ENCODE measurements around the gene MAST1. TPM values are rescaled to one million over a fixed set of nuclear protein-coding genes. Genes with fewer than 3 reads are reported as not detected.
A peak's percentile ranks its signal among the peaks of the same experiment; 100 is the strongest.
"Not testable (repeated sequence)": the region's sequence is repeated elsewhere in the genome, so short reads cannot be mapped to it uniquely, and the experiment has no call there.

MAST1 gene
- total and polyA plus RNA-seq, 4 experiments from 2014 or later, result 0.48 TPM; not detected in 3

DNA sequence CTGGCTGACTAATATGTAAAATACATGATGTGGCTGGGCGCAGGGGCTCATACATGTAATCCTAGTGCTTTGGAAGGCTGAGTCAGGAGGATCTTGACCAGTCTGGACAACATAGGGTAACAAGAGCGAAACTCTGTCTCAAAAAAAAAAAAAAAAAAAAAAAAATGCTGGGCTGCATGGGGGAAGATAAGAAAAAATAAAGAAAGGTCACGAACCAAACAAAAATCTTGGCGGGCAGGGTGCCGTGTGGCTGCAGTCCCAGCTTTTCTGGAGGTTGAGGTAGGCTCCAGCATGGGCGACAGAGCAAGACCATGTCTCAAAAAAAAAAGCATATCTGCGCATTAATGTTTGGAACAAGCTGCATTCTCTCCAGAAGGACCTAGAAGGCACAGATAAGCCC is 23.2 kb upstream of the MAST1 start:
- no peaks in the 10 kb centered on the region for H3K4me1 Mint-ChIP-seq
- H3K27me3 Mint-ChIP-seq, result no peaks in the 10 kb centered on the region
- CTCF ChIA-PET (ENCODE audit: partially characterized antibody), result interaction anchor here (0.8 kb wide), 1 partner anchor 33 kb away, joined by 3 read pairs; no protein-coding TSS in a partner anchor
- H3K36me3 ChIP-seq (ENCODE audit: insufficient read depth, low read length), result no peaks in the 10 kb centered on the region
- no peaks in the 10 kb centered on the region for H3K9me3 ChIP-seq (ENCODE audit: control insufficient read depth in 1 of 2, low read length in 2 of 2)
- H3K4me3 Mint-ChIP-seq, result no peak overlapping the region
- no peak overlapping the region for H3K27ac ChIP-seq (ENCODE audit: low read depth, low read length)
- no peak overlapping the region for H3K4me3 ChIP-seq (ENCODE audit: low read length in 2 of 2)
- intact Hi-C loops (cut with micrococcal nuclease), result no loop called here
- no peaks in the 10 kb centered on the region for H3K27me3 ChIP-seq (ENCODE audit: insufficient read depth, low read length)
- POLR2A ChIA-PET (ENCODE audit: partially characterized antibody), result interaction anchor here (1.3 kb wide), 1 partner anchor 9 kb away, joined by 4 read pairs; the partner anchor contains the start of gene RNASEH2A
- DNase-seq, result no peak
- H3K36me3 Mint-ChIP-seq, result peaks cover 7 to 9% of the 10 kb centered on the region in 2 donors
- H3K4me1 ChIP-seq (ENCODE audit: insufficient read depth, low read length), result no peaks in the 10 kb centered on the region
- no peak overlapping the region for H3K27ac Mint-ChIP-seq
- H3K9me3 Mint-ChIP-seq, result no peaks in the 10 kb centered on the region

DNA sequence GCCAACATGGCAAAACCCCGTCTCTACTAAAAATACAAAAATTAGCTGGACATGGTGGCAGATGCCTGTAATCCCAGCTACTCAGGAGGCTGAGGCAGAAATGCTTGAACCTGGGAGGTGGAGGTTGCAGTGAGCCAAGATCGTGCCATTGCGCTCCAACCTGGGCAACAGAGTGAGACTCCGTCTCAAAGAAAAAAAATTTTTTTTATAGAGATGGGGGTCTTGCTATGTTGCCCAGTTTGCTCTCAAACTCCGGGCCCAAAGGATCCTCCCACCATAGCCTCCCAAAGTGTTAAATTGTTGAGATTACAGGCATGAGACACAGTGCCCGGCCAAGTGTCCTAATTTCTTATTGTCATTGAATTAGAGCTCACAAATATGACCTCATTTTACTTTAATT is 21.1 kb upstream of the MAST1 start:
- CTCF ChIA-PET (ENCODE audit: partially characterized antibody), result interaction anchor here (1.3 kb wide), 1 partner anchor 31 kb away, joined by 3 read pairs; no protein-coding TSS in a partner anchor
- H3K4me3 Mint-ChIP-seq; H3K4me1 ChIP-seq (ENCODE audit: insufficient read depth, low read length); H3K9me3 Mint-ChIP-seq; POLR2A ChIA-PET (ENCODE audit: partially characterized antibody); intact Hi-C loops (cut with micrococcal nuclease); H3K4me1 Mint-ChIP-seq; H3K27ac Mint-ChIP-seq; H3K36me3 ChIP-seq (ENCODE audit: insufficient read depth, low read length); DNase-seq; H3K27me3 ChIP-seq (ENCODE audit: insufficient read depth, low read length); H3K9me3 ChIP-seq (ENCODE audit: control insufficient read depth in 1 of 2, low read length in 2 of 2); H3K27me3 Mint-ChIP-seq; H3K4me3 ChIP-seq (ENCODE audit: low read length in 2 of 2); H3K27ac ChIP-seq (ENCODE audit: low read depth, low read length): not testable (repeated sequence)
- H3K36me3 Mint-ChIP-seq, result peaks cover 7 to 14% of the 10 kb centered on the region in 2 donors

DNA sequence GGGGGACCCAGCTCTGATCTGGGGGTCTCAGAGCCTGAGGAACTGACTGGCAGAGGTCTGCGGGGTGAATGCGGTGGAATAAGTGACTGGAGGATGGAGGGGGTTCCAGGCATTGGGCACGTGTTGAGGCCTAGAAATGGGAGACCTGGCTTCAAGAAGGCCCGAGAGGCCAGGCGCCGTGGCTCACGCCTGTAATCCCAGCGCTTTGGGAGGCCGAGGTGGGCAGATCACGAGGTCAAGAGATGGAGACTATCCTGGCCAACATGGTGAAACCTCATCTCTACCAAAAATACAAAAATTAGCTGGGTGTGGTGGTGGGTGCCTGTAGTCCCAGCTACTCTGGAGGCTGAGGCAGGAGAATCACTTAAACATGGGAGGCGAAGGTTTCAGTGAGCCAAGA is 20.5 kb upstream of the MAST1 start:
- H3K27me3 ChIP-seq (ENCODE audit: insufficient read depth, low read length); H3K36me3 ChIP-seq (ENCODE audit: insufficient read depth, low read length); H3K4me3 ChIP-seq (ENCODE audit: low read length in 2 of 2); intact Hi-C loops (cut with micrococcal nuclease); H3K9me3 ChIP-seq (ENCODE audit: control insufficient read depth in 1 of 2, low read length in 2 of 2); H3K27me3 Mint-ChIP-seq; H3K4me3 Mint-ChIP-seq; POLR2A ChIA-PET (ENCODE audit: partially characterized antibody); H3K9me3 Mint-ChIP-seq; H3K27ac ChIP-seq (ENCODE audit: low read depth, low read length); DNase-seq; H3K4me1 ChIP-seq (ENCODE audit: insufficient read depth, low read length); H3K4me1 Mint-ChIP-seq: not testable (repeated sequence)
- CTCF ChIA-PET (ENCODE audit: partially characterized antibody), result interaction anchor here (1.3 to 1.8 kb wide), 3 partner anchors 22 to 60 kb away, joined by 3 to 6 read pairs (median 4); no protein-coding TSS in a partner anchor
- Mint-ChIP-seq H3K36me3 (peaks cover 7 to 14% of the 10 kb centered on the region in 2 donors), H3K27ac (peak overlapping the region in 2 of 7 donors; percentile 56 to 82)

DNA sequence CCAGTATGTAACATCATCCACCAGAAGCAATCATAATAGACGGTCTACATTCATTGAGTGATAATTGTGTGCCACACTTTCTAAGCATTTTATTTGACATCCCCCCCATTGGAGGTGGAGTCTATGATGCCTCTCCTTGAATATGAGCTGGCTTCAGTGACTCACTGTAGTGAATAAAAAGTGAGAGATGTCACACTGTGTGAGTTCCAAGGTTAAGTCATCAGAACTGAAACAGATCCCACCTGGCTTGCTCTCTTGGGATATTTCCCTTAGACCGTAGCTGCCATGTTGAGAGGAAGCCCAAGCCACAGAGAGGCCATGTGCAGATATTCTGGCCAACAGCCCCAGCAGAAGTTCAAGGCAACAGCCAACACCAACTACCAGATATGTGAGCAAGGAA is 16.6 kb upstream of the MAST1 start:
- H3K27me3 Mint-ChIP-seq, result peaks cover 17 to 18% of the 10 kb centered on the region in 2 donors
- H3K36me3 ChIP-seq (ENCODE audit: insufficient read depth, low read length), result no peaks in the 10 kb centered on the region
- no peak overlapping the region for H3K4me3 Mint-ChIP-seq
- ChIA-PET POLR2A (ENCODE audit: partially characterized antibody) (no interaction called here), CTCF (ENCODE audit: partially characterized antibody) (interaction anchor here (1.5 to 1.8 kb wide), 2 partner anchors 25 to 56 kb away, joined by 4 read pairs; no protein-coding TSS in a partner anchor)
- no peaks in the 10 kb centered on the region for H3K9me3 ChIP-seq (ENCODE audit: control insufficient read depth in 1 of 2, low read length in 2 of 2)
- H3K27me3 ChIP-seq (ENCODE audit: insufficient read depth, low read length), result peaks cover 12% of the 10 kb centered on the region
- peaks cover 0 to 6% (median 4%) of the 10 kb centered on the region in 8 donors for H3K9me3 Mint-ChIP-seq
- H3K27ac ChIP-seq (ENCODE audit: low read depth, low read length), result no peak overlapping the region
- no peak for DNase-seq
- H3K4me1 ChIP-seq (ENCODE audit: insufficient read depth, low read length), result peaks cover 8% of the 10 kb centered on the region
- H3K36me3 Mint-ChIP-seq, result peaks cover 0 to 5% of the 10 kb centered on the region in 2 donors
- H3K27ac Mint-ChIP-seq, result no peak overlapping the region
- peaks cover 3 to 11% (median 5%) of the 10 kb centered on the region in 4 donors for H3K4me1 Mint-ChIP-seq
- no peak overlapping the region for H3K4me3 ChIP-seq (ENCODE audit: low read length in 2 of 2)
- intact Hi-C loops (cut with micrococcal nuclease), result no loop called here

DNA sequence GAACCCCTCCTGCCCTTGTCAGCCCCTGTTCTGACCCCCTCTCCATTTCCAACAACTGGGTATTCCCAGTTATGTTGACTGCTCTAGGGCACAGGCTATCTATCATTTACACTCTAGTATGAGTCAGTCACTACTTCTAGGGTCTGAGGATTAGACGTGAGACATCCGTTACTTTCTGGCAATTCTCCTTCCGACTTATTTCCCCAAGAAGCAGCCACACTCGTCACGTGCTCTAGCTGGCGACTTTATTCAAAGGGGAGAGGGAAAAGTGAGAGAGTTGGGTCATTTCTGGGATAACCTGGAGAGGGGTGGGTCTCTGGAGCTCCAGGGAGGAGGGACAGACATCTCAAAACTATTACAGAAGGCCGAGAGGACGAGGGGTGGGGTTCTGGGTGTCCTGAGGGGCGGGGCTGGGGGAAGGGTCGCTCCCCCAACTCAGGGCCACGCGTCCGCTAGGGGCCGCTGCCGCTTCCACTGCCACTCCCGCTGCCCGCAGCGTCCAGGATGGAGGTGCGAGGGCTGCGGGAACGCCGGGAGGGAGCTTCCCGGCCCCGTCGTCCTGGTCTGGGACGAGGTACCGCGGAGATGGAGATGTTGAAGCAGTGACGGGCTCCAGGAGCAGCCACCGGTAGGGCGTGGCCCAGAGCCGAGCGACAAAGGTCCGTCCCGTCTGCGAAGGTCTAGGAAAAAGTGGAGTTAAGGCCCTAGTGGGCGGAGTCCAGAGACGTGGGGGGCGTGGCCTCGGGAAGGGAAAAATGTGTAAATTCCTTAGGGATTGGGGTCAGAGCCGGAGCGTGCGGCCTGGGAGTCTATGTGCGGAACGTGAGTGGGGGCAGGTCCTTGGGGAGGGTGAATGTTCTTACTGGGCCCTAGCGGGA is 12.8 kb upstream of the MAST1 start:
- intact Hi-C loops (cut with micrococcal nuclease), result no loop called here
- CTCF ChIA-PET (ENCODE audit: partially characterized antibody), result interaction anchor here (1.1 to 1.5 kb wide), 2 partner anchors 13 to 65 kb away, joined by 3 to 5 read pairs; no protein-coding TSS in a partner anchor

DNA sequence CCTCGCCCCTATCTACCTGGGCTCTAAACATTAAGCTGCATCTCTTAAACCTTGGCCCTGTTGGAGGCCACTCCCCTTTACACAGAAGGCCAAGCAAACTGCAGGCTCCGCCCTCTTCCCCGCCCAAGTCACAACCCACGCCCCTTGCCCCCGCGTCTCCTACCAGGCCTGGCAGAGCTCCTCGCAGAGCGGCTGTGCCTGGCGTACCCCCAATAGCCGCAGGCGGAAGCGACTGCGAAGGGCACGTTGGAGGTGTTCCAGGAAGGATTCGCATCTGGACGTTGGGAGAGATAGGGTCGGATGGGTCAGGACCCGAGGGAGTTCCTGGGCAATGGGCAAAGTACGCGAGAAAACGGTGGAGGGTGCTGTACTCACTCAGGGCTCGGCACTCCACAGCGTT is 9.8 kb upstream of the MAST1 start:
- CTCF ChIA-PET (ENCODE audit: partially characterized antibody), result interaction anchor here (0.6 to 2.3 kb wide), 3 partner anchors 9 to 19 kb away, joined by 3 to 9 read pairs (median 3); no protein-coding TSS in a partner anchor

More for the DNA sequence above, 12.8 kb upstream of the MAST1 start:
- peaks cover 33 to 41% of the 10 kb centered on the region in 2 donors for H3K27me3 Mint-ChIP-seq
- DNase-seq, result no peak
- peaks cover 0 to 5% of the 10 kb centered on the region in 2 donors for H3K36me3 Mint-ChIP-seq
- Histone ChIP-seq H3K36me3 (ENCODE audit: insufficient read depth, low read length) (no peaks in the 10 kb centered on the region), H3K9me3 (ENCODE audit: control insufficient read depth in 1 of 2, low read length in 2 of 2) (no peaks in the 10 kb centered on the region), H3K27ac (ENCODE audit: low read depth, low read length) (no peak overlapping the region), H3K4me1 (ENCODE audit: insufficient read depth, low read length) (peaks cover 8% of the 10 kb centered on the region), H3K4me3 (ENCODE audit: low read length in 2 of 2) (no peak overlapping the region), H3K27me3 (ENCODE audit: insufficient read depth, low read length) (peaks cover 32% of the 10 kb centered on the region)
- peaks cover 3 to 11% (median 5%) of the 10 kb centered on the region in 4 donors for H3K4me1 Mint-ChIP-seq
- H3K4me3 Mint-ChIP-seq, result peak overlapping the region in 1 of 8 donors; percentile 66
- POLR2A ChIA-PET (ENCODE audit: partially characterized antibody), result no interaction called here
- peak overlapping the region in 1 of 7 donors; percentile 26 for H3K27ac Mint-ChIP-seq
- H3K9me3 Mint-ChIP-seq, result peaks cover 0 to 6% (median 4%) of the 10 kb centered on the region in 8 donors

DNA sequence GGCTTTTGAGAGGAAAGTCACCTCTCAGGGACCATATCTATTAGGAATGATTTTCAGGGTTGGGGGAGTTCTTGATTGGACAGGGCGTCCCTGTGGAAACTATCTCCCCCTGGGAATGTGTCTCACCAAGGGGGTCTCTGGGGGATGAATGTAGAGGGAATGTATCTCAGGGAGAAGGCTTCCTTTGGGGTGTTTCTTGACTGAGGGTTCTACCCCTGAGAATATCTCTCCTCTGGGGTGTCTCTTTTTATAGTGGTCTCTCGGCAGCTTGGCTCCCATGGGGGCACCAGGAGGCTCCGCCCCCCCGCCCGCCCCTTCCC is 4.9 kb upstream of the MAST1 start:
- ChIA-PET POLR2A (ENCODE audit: partially characterized antibody) (interaction anchor here (1.3 kb wide), 1 partner anchor 40 kb away, joined by 3 read pairs; no protein-coding TSS in a partner anchor), CTCF (ENCODE audit: partially characterized antibody) (no interaction called here)
- Histone ChIP-seq H3K36me3 (ENCODE audit: insufficient read depth, low read length) (no peaks in the 10 kb centered on the region), H3K27me3 (ENCODE audit: insufficient read depth, low read length) (peaks cover 75% of the 10 kb centered on the region), H3K9me3 (ENCODE audit: control insufficient read depth in 1 of 2, low read length in 2 of 2) (no peaks in the 10 kb centered on the region), H3K27ac (ENCODE audit: low read depth, low read length) (no peak overlapping the region), H3K4me3 (ENCODE audit: low read length in 2 of 2) (no peak overlapping the region), H3K4me1 (ENCODE audit: insufficient read depth, low read length) (peaks cover 29% of the 10 kb centered on the region)
- no peak for DNase-seq
- intact Hi-C loops (cut with micrococcal nuclease), result no loop called here
- Mint-ChIP-seq H3K36me3 (peaks cover 0 to 4% of the 10 kb centered on the region in 2 donors), H3K4me1 (peaks cover 9 to 36% (median 25%) of the 10 kb centered on the region in 4 donors), H3K9me3 (peaks cover 0 to 9% (median 3%) of the 10 kb centered on the region in 8 donors), H3K27ac (peak overlapping the region in 4 of 7 donors; percentile 47 to 90 (median 58)), H3K27me3 (peaks cover 63 to 68% of the 10 kb centered on the region in 2 donors), H3K4me3 (peak overlapping the region in 7 of 8 donors; percentile 15 to 68 (median 50))

More for the DNA sequence above, 9.8 kb upstream of the MAST1 start:
- POLR2A ChIA-PET (ENCODE audit: partially characterized antibody), result no interaction called here
- intact Hi-C loops (cut with micrococcal nuclease), result no loop called here
- Histone ChIP-seq H3K27ac (ENCODE audit: low read depth, low read length) (no peak overlapping the region), H3K9me3 (ENCODE audit: control insufficient read depth in 1 of 2, low read length in 2 of 2) (no peaks in the 10 kb centered on the region), H3K4me1 (ENCODE audit: insufficient read depth, low read length) (peaks cover 23% of the 10 kb centered on the region), H3K27me3 (ENCODE audit: insufficient read depth, low read length) (peaks cover 54% of the 10 kb centered on the region), H3K4me3 (ENCODE audit: low read length in 2 of 2) (no peak overlapping the region), H3K36me3 (ENCODE audit: insufficient read depth, low read length) (no peaks in the 10 kb centered on the region)
- DNase-seq, result no peak
- H3K27me3 Mint-ChIP-seq, result peaks cover 57 to 61% of the 10 kb centered on the region in 2 donors
- peaks cover 0 to 2% of the 10 kb centered on the region in 2 donors for H3K36me3 Mint-ChIP-seq
- peaks cover 0 to 9% (median 3%) of the 10 kb centered on the region in 8 donors for H3K9me3 Mint-ChIP-seq
- H3K4me1 Mint-ChIP-seq, result peaks cover 9 to 31% (median 18%) of the 10 kb centered on the region in 4 donors
- peak overlapping the region in 1 of 7 donors; percentile 30 for H3K27ac Mint-ChIP-seq
- H3K4me3 Mint-ChIP-seq, result no peak overlapping the region

All from CD4-positive, alpha-beta memory T cell (primary cell).